Activated CD8-positive, alpha-beta memory T cell treated with anti-CD3 and anti-CD28 coated beads for 48 hours (primary cell): ENCODE results near the gene DPEP1.

Experiments
- DNase-seq, 3 experiments: peaks; one replicate each; pipeline ENCODE4 v3.0.0-alpha.2; 2020; ENCODE audit warnings: low read depth in 2 of 3, low spot score in 2 of 3

Gene DPEP1

GRCh38 chr16:89598199-89598598, 15.2 kb upstream of the DPEP1 start:
- DNase-seq, result no peak

DNA sequence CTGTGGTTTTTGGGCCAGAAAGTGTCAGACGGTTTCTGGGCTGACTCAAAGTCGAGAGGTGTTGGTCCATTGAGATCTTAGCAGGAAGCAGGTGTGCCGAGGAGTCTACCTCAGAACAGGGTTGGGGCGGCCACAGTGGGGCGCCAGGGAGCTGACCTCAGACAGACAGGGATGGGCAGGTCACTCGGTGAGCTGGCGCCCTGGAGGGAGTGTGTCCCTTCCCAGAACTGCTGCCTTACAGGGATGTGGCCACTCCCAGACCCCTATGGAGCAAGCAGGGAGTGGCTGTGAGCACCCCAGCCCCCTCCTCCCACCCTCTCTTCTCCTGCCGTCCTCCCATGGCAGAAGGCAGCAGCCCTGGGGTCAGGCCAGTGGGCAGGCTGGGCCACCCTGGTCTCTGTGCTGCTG, 14.0 kb upstream of the DPEP1 start:
- no peak for DNase-seq

DNA sequence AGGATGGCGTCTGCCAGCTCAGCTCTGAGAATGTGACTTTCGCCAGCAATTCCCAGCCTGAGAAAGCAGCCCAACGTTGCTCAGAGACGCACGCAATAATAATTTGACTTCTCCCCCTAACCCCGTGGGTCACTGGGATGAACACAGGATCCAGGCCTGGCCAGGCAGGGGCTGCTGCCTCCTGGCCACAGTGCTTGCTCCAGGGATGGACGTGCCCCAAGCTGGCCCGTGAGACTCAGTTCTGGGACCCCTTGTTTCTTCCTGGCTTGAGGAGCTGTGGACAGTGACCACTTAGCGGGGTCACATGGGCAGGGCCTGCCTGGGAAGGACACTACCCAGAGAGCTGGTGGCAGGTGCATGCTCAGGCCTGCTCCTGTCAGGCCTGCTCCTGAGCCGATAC, 13.5 kb upstream of the DPEP1 start:
- DNase-seq, result no peak

DNA sequence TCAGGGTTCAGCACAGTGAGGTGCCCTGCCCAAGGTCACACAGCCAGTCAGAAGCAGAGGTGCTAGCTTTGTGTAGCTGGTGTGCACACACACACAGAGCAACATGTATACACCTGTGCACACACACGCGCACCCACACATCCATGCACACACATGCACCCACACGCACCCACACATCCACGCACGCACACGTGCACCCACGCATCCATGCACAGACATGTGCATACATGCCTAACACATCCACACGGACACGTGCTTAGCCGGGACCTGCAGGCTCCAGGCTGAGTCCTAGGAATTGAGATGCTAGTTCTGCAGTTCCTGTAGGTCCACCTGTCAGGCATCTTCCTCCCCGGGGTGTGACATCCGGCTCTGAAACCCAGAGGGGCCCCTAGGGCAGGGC, 13.0 kb upstream of the DPEP1 start:
- no peak for DNase-seq

GRCh38 chr16:89600956-89601355, 12.5 kb upstream of the DPEP1 start:
- DNase-seq, result no peak

GRCh38 chr16:89601906-89602272, 11.6 kb upstream of the DPEP1 start:
- no peak for DNase-seq

DNA sequence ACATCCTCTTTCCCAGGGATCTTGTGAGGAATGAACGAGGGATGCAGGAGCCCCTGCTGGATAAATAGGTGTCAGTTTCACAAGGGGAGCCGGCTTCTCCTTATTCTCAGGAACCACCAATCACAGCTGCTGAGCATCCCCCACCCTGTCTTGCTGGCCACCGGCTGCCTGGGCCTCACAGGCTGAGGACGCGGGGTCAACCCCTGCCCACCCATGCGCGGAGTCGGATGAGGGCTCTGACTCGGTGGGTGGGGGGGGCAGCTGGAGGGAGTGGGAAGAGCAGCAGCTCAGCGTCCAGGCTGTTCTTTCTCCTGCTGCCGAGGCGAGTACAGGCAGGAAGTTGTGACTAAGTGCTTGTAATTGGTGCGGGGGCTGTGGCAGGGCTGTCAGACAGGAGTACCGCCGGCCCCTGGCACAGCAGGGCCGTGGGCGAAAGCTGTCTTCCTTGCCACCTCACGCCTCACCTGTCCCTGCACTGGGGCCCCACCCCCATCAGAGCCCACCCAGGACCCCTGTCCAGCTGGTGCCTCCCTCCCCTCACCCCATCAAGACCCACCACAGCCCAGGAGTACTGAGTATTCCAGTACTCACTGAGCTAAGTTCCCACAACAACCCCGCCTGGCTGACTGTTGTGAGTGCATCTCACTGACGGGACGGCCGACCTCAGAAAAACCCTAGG, 11.0 kb upstream of the DPEP1 start:
- DNase-seq, result peak; percentile 26 to 41 (median 29)

DNA sequence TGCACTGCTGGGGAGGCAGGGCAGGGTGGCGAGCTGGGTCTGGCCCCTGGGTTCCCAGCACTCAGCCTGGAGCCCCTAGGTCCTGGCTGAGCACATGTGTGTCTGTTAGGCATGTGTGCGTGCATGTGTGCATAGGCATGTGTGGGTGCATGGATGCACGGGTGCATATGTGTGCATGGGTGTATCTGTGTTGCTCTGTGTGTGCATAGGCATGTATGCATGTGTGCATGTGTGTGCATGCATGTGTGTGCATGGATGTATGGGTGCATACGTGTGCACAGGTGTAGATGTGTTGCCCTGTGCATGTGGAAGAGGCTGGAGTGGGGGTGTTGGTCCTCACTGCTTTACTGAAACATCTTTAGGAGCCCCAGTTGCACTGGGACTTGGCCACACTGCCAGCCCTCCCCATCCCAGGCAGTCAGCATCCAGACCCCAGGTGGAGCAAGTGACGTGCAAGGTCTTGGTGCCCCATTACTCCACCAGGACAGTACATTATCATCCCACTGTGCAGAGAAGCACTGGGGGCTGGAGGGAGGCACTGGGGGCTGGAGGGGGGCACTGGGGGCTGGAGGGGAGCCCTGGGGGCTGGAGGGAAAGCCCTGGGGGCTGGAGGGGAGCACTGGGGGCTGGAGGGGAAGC, 10.4 kb upstream of the DPEP1 start:
- no peak for DNase-seq

DNA sequence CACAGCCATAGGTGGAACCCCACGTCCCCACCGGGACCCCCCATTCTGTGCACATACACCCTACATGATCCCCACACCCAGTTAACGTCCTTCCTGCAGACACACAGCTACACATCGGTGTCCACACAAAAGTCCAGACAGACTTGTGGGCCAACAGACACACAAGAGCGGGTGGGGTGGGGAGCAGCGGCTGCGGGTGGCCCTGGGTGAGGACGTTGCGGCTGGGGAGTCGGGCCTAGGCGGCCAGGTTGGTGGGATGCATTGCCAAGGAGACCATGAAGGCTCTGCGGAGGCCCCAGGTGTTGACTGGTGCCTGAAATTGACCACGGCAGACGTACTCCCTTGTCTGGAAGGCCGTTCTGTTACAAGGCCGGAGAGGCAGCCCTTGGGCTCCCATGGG, 8.7 kb upstream of the DPEP1 start:
- DNase-seq, result no peak

GRCh38 chr16:89605186-89605970, 8.1 kb upstream of the DPEP1 start:
- no peak for DNase-seq

DNA sequence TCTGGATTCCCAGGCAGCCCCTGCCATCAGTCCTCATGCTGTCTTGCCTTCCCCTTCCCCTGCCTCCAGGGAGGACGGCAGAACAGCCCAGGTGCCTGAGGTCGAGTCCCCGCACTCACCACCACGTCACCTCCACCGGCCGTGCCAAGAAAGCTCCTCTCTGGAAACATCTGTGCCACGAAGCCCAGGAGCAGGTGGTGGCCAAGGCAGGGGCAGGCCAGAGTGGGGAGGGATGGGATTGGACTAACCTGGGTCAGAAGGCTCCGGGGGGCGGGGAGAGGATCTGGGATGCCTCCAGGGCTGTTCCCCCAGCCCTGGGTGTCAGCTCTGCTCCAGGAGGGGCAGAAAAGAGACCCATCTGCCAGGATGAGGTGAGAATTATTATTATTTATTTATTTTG, 7.4 kb upstream of the DPEP1 start:
- DNase-seq, result no peak

GRCh38 chr16:89607453-89607852, 6.0 kb upstream of the DPEP1 start:
- no peak for DNase-seq

DNA sequence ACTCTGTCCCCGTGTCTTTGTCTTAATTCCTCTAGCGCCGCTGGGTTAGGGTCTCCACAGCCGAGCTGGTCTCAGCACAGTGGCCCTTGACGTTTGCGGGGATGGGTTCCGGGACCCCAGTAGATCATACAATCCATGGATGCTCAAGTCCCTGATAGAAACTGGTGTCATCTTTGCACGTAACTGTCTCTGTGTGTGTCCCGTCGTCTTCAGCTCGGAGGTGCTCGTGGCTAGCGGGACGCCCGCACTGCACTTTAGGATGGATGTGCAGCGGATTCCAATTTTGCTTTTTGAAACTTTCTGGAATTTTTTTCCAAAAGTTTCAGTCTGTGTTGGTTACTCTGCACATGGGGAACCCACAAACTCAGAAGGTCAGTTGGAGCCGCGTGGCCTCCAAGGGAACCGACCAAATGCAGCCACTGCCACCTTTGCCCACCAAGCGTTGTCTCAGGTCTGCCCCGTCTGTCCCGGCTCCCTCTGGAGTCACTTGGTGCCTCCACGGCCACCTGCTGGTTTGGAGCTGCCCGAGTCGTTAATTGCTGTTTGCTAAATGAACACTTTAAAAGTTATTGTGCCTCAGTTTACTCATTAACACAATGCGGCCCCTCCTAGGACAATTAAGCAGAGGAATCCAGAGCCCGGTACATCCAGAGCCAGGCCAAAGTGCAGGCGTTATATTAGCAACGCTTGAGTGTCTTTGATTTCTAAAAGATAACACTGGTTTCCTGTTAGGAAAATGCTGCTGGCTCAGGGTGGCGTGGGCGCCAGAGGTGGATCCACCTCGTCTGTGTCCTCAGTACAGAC, 5.3 kb upstream of the DPEP1 start:
- no peak for DNase-seq

GRCh38 chr16:89610108-89610453, 3.4 kb upstream of the DPEP1 start:
- DNase-seq, result no peak

DNA sequence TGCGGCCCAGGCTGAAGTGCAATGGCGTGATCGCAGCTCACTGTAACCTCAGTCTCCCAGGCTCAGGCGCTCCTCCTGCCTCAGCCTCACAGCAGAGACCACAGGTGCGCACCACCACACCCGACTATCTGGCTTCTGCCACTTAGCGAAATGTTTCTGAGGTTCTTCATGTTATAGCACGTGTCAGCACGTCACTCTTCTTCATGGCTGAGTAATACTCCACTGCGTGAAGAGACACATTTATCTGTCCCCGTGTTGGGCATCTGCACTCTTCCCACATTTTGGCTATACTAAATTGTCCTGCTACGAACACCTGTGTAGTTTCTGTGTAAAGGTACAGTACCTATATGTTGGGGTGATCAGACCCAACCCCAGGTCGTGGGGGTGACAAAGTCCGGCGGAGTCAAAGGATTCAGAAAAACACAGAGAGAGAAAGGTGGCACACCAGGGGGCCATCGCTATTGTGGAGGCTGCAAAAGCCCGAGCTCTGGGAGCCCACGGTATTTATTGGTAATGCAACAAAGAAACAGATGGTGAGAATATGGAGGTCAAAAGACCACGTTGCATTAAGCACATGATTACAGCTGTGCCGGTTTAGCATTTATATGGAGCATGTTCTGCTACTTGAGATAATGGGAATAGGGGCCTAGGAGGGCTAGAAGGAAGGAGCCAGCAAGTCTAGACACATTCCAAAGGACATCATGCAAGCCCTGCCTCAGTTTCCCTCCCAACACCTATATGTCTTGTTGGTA, 851 bp upstream of the DPEP1 start:
- DNase-seq, result no peak

GRCh38 chr16:89613954-89614459, 565 bp downstream of the DPEP1 start:
- no peak for DNase-seq

- no peak for DNase-seq
Measured at GRCh38 chr16:89615176-89615575, 1.7 kb downstream of the DPEP1 start.

- DNase-seq, result peak in 1 of 3 experiments; percentile 49
Measured at GRCh38 chr16:89615596-89616090, 2.2 kb downstream of the DPEP1 start.

- DNase-seq, result no peak
Measured at GRCh38 chr16:89616623-89617022, 3.2 kb downstream of the DPEP1 start.

- no peak for DNase-seq
Measured at GRCh38 chr16:89617036-89617435, 3.6 kb downstream of the DPEP1 start.
